Caco-2 (cell line): ENCODE data around the gene AHNAK2. TPM values are rescaled to one million over a fixed set of nuclear protein-coding genes. Genes with fewer than 3 reads are reported as not detected.

Source experiments
- BruUV-seq: library from RNA; stranded (reverse); fragments of 400-500 nt; replicated peaks from 2 replicates; lab custom pipeline; 2021; lab: Mats Ljungman, UMichigan
- CTCF ChIA-PET: fragments of 300-600 bp; sonication (Branson Sonifier 250); formaldehyde crosslinking; loops from one replicate; lab custom pipeline; 2022; ENCODE audit warnings: antibody characterized with exemption; lab: Charles Lee
- POLR2A ChIA-PET: fragments of 300-600 bp; sonication (Branson Sonifier 250); formaldehyde crosslinking; loops from one replicate; lab custom pipeline; 2022; ENCODE audit warnings: antibody characterized with exemption; lab: Charles Lee
- DNase-seq, 2 experiments: peaks; one replicate each; pipeline versions ENCODE4 v3.0.0 to v3.0.0-alpha.2; 2020 to 2022
- H3K27me3 ChIP-seq: replicated peaks from 2 replicates; pipeline ENCODE4 v1.6.0; 2011; ENCODE audit warnings: low read length; ENCODE audit not compliant: control insufficient read depth, insufficient read depth
- H3K36me3 ChIP-seq: 2 replicates; pipeline ENCODE4 v1.5.1; 2011; ENCODE audit warnings: low read length; ENCODE audit not compliant: control insufficient read depth, insufficient read depth
- H3K4me1 ChIP-seq: fragments of 250-450 bp; sonication (Bioruptor Pico); 2 replicates; pipeline ENCODE4 v1.5.1; 2020; ENCODE audit warnings: mild to moderate bottlenecking
- H3K4me3 ChIP-seq: 2 replicates; pipeline ENCODE4 v1.5.1; 2011; ENCODE audit warnings: low read depth, mild to moderate bottlenecking, control low read depth, low read length
- H3K9me3 ChIP-seq: fragments of 250-450 bp; sonication (Bioruptor Pico); 2 replicates; pipeline ENCODE4 v1.5.1; 2020; ENCODE audit warnings: mild to moderate bottlenecking, moderate library complexity
- H3K27ac Mint-ChIP-seq: one replicate; pipeline ENCODE4 v1.8.0; 2022; ENCODE audit warnings: mixed read lengths; ENCODE audit not compliant: unreplicated experiment
- H3K27me3 Mint-ChIP-seq: one replicate; pipeline ENCODE4 v1.8.0; 2022; ENCODE audit warnings: mixed read lengths; ENCODE audit not compliant: insufficient read depth, unreplicated experiment
- H3K36me3 Mint-ChIP-seq: one replicate; pipeline ENCODE4 v1.8.0; 2022; ENCODE audit warnings: mild to moderate bottlenecking, mixed read lengths; ENCODE audit not compliant: insufficient read depth, unreplicated experiment
- H3K4me1 Mint-ChIP-seq: one replicate; pipeline ENCODE4 v1.8.0; 2022; ENCODE audit warnings: low read depth, mixed read lengths; ENCODE audit not compliant: unreplicated experiment
- H3K4me3 Mint-ChIP-seq: one replicate; pipeline ENCODE4 v1.8.0; 2022; ENCODE audit warnings: mild to moderate bottlenecking, moderate library complexity, mixed read lengths; ENCODE audit not compliant: unreplicated experiment
- H3K9me3 Mint-ChIP-seq: one replicate; pipeline ENCODE4 v1.8.0; 2022; ENCODE audit warnings: mixed read lengths; ENCODE audit not compliant: unreplicated experiment
- intact Hi-C: fragments of 100-400 bp; cut with micrococcal nuclease; formaldehyde crosslinking; loops from one replicate; pipeline ENCODE4 v1.10.0; 2022; ENCODE audit not compliant: unreplicated experiment
- total RNA-seq: library from RNA; stranded (reverse); gene quantifications from 2 replicates; pipeline ENCODE4 v1.2.3, GENCODE V29; 2022
- TF ChIP-seq, protein P1 (sequence below), 2 experiments: fragments of 200-600 bp in 1 of 2; IDR thresholded peaks; 1 replicate in 1 of 2; 2 replicates in 1 of 2; pipeline versions ENCODE4 v1.5.1 to v1.8.0; 2011 to 2022; ENCODE audit warnings: antibody characterized with exemption in 1 of 2, control low read depth in 1 of 2, inconsistent platforms in 1 of 2, low read depth in 1 of 2, low read length in 1 of 2, mild to moderate bottlenecking in 1 of 2, moderate library complexity in 1 of 2; ENCODE audit not compliant: insufficient read depth in 1 of 2, severe bottlenecking in 1 of 2, unreplicated experiment in 1 of 2

The AHNAK2 gene
- total RNA-seq, 1 experiment from 2014 or later, result 0.77 TPM

DNA sequence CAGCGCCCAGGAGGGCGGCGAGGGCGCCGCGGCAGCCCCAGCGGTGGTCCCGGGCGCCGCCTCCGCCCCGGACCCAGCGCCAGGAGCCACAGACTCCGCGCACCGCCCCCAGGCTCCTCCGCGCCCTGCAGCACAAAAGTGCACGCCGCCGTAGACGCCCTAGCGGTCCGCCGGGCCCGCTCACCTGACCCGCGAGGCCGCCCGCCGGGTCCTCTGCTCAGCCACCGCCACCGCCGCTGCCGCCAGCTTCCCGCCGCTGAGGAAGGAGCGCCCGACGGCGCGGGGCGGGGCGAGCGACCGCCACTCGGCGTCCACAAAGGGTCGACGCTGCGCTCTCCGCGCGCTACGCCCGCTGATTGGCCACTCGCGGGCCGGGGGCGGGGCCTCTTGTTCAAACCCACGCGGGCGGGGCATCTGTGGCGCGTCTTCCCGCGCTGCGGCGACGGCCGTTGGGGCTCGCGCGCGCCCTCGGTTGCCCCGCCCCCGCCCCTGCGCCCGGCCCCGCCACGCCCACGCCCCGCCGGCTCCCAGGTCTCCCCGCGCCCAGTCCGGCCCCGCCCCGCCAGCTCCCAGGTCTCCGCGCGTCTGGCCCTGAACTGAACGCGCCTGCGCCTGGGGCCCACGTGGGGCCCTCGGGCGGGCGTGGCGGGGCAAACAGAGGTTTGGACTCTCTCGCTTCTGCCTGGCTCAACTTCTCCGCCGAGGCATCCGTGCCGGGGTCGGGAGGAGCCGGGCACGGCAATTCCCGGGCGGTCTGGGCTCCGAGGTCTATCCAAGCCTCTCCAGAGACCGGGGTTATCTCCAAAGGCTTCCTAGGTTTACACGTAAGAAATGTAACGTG is 42.9 kb upstream of the AHNAK2 start, which contains the start of gene CDCA4:
Gene CDCA4 (minus strand): TSS at position 269 of the 841 bp plus-strand sequence. CDS start 9,154 bp downstream, outside the sequence.
- Mint-ChIP-seq H3K27ac (peak within 1 kb of the TSS; percentile 87), H3K27me3 (no peaks in the 10 kb centered on the region), H3K36me3 (peaks cover 36% of the 10 kb centered on the region), H3K4me3 (peak within 1 kb of the TSS; percentile 86), H3K9me3 (no peaks in the 10 kb centered on the region), H3K4me1 (peaks cover 11% of the 10 kb centered on the region)
- intact Hi-C loops, result loop anchor here (1.0 kb wide), 3 partner anchors 24 to 66 kb away; partner anchors contain the start of gene CLBA1
- Histone ChIP-seq H3K9me3 (no peaks in the 10 kb centered on the region), H3K4me1 (peaks cover 15% of the 10 kb centered on the region), H3K36me3 (no peaks in the 10 kb centered on the region), H3K27me3 (no peaks in the 10 kb centered on the region), H3K4me3 (peak within 1 kb of the TSS; percentile 71)
- ChIA-PET POLR2A (interaction anchor here (0.6 to 1.2 kb wide), 11 partner anchors 10 to 268 kb away, joined by 3 to 15 read pairs (median 4); partner anchors contain the start of genes AHNAK2, CEP170B, CLBA1 and SIVA1), CTCF (interaction anchor here (0.6 to 1.0 kb wide), 6 partner anchors 13 to 127 kb away, joined by 3 to 9 read pairs (median 4); no protein-coding TSS in a partner anchor)
- BruUV-seq, result no TSS peak
- TF ChIP-seq, protein P1, sequence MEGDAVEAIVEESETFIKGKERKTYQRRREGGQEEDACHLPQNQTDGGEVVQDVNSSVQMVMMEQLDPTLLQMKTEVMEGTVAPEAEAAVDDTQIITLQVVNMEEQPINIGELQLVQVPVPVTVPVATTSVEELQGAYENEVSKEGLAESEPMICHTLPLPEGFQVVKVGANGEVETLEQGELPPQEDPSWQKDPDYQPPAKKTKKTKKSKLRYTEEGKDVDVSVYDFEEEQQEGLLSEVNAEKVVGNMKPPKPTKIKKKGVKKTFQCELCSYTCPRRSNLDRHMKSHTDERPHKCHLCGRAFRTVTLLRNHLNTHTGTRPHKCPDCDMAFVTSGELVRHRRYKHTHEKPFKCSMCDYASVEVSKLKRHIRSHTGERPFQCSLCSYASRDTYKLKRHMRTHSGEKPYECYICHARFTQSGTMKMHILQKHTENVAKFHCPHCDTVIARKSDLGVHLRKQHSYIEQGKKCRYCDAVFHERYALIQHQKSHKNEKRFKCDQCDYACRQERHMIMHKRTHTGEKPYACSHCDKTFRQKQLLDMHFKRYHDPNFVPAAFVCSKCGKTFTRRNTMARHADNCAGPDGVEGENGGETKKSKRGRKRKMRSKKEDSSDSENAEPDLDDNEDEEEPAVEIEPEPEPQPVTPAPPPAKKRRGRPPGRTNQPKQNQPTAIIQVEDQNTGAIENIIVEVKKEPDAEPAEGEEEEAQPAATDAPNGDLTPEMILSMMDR (IDR thresholded peaks at IDR 0.05; ENCODE audit: insufficient read depth in 1 of 2, low read depth in 1 of 2, low read length in 1 of 2, severe bottlenecking in 1 of 2, unreplicated experiment in 1 of 2), result no peak
- peak; percentile 93 to 97 for DNase-seq

- H3K9me3 Mint-ChIP-seq, result no peaks in the 10 kb centered on the region
- BruUV-seq, result TSS peak; percentile 59
- peak overlapping the region; percentile 86 for H3K4me3 Mint-ChIP-seq
- H3K27ac Mint-ChIP-seq, result peak overlapping the region; percentile 48
- Histone ChIP-seq H3K9me3 (no peaks in the 10 kb centered on the region), H3K27me3 (no peaks in the 10 kb centered on the region), H3K4me3 (peak overlapping the region; percentile 70), H3K36me3 (no peaks in the 10 kb centered on the region), H3K4me1 (peaks cover 15% of the 10 kb centered on the region)
- peaks cover 11% of the 10 kb centered on the region for H3K4me1 Mint-ChIP-seq
- H3K27me3 Mint-ChIP-seq, result no peaks in the 10 kb centered on the region
- intact Hi-C loops, result no loop called here
- DNase-seq, result peak in 1 of 2 experiments; percentile 63
- POLR2A ChIA-PET, result interaction anchor here (0.5 to 1.2 kb wide), 6 partner anchors 9 to 903 kb away, joined by 3 to 5 read pairs (median 4); partner anchors contain the start of genes AHNAK2 and ZBTB42
- H3K36me3 Mint-ChIP-seq, result peaks cover 38% of the 10 kb centered on the region
- CTCF ChIA-PET, result interaction anchor here (0.6 to 1.1 kb wide), 7 partner anchors 14 to 126 kb away, joined by 3 to 9 read pairs (median 5); no protein-coding TSS in a partner anchor
- TF ChIP-seq, protein P1 (IDR thresholded peaks at IDR 0.05; ENCODE audit: insufficient read depth in 1 of 2, low read depth in 1 of 2, low read length in 1 of 2, severe bottlenecking in 1 of 2, unreplicated experiment in 1 of 2), result no peak
Observed at GRCh38 chr14:105019861-105020814, 42.0 kb upstream of the AHNAK2 start.
